Mucosa of descending colon (tissue), 3 donors: Measurements from ENCODE around the gene CCL8. TPM values are rescaled to one million over a fixed set of nuclear protein-coding genes. Genes with fewer than 3 reads are reported as not detected.

Experiments used
- ATAC-seq: fragments of 200-7000 bp; cut with Tn5 transposase; one replicate; pipeline ENCODE4 v1.9.1; 2020; ENCODE audit warnings: mild to moderate bottlenecking, moderate library complexity
- DNase-seq, 3 donors: peaks; one replicate each; pipeline ENCODE4 v3.0.0-alpha.2; 2020
- H3K36me3 ChIP-seq: fragments of 200-600 bp; one replicate; pipeline ENCODE4 v1.8.0; 2021; ENCODE audit warnings: low read depth, mild to moderate bottlenecking
- H3K4me1 ChIP-seq: fragments of 200-600 bp; one replicate; pipeline ENCODE4 v1.8.0; 2021; ENCODE audit warnings: low read depth, mild to moderate bottlenecking
- H3K4me3 ChIP-seq: fragments of 200-600 bp; one replicate; pipeline ENCODE4 v1.8.0; 2021; ENCODE audit warnings: mild to moderate bottlenecking
- H3K9me3 ChIP-seq: fragments of 200-600 bp; one replicate; pipeline ENCODE4 v1.8.0; 2021; ENCODE audit warnings: mild to moderate bottlenecking
- CTCF ChIP-seq: fragments of 200-600 bp; IDR thresholded peaks from one replicate; pipeline ENCODE4 v1.8.0; 2022; ENCODE audit warnings: antibody characterized with exemption, mild to moderate bottlenecking
- intact Hi-C, 2 donors: fragments of 100-400 bp; cut with DNase I in 1 of 2; cut with micrococcal nuclease in 1 of 2; formaldehyde crosslinking; loops; one replicate each; pipeline versions ENCODE4 v1.11.0 to v1.11.1; 2022; cut with DNase I, micrococcal nuclease
- total RNA-seq, 3 donors: library from RNA; stranded (reverse); fragmentation: NEBNext Ultra II Directional in 2 of 3; extraction: Animal tissue kit (Norgen Biotek cat#: 25700) in 2 of 3; gene quantifications; one replicate each; pipeline versions ENCODE4 v1.2.1 to v1.2.4, GENCODE V29; 2021 to 2023
- donor health status: DM: no; HTN: no; CAD: no; lungs with moderate emphysema.
- donor health status: DM: no; HTN: no; CAD: no.
- donor health status: DM: no; HTN: yes; CAD: no.

The CCL8 gene
- total RNA-seq, 3 donors from 2014 or later: 1.6 to 2.7 (median 1.6) TPM

- no peak for DNase-seq
- no peaks in the 10 kb centered on the region for H3K9me3 ChIP-seq
- no peak overlapping the region for H3K4me3 ChIP-seq
- intact Hi-C loops: loop anchor here (10.0 kb wide), 1 partner anchor 95 kb away; no protein-coding TSS in a partner anchor
- H3K4me1 ChIP-seq: no peaks in the 10 kb centered on the region
- TF ChIP-seq CTCF: no peak
- no peaks in the 10 kb centered on the region for H3K36me3 ChIP-seq
- ATAC-seq: no peak
Measured at GRCh38 chr17:34299956-34300577, 19.2 kb upstream of the CCL8 start.

- DNase-seq (peak in 1 of 3 donors; percentile 10), ATAC-seq (no peak)
- Histone ChIP-seq H3K4me1 (no peaks in the 10 kb centered on the region), H3K4me3 (no peak overlapping the region), H3K36me3 (no peaks in the 10 kb centered on the region), H3K9me3 (no peaks in the 10 kb centered on the region)
- intact Hi-C loops: loop anchor here (10.0 kb wide), 1 partner anchor 96 kb away; no protein-coding TSS in a partner anchor
- TF ChIP-seq CTCF: no peak
Measured at GRCh38 chr17:34300652-34301370, 18.4 kb upstream of the CCL8 start.

- Histone ChIP-seq H3K4me3 (no peak overlapping the region), H3K36me3 (no peaks in the 10 kb centered on the region), H3K9me3 (no peaks in the 10 kb centered on the region), H3K4me1 (no peaks in the 10 kb centered on the region)
- DNase-seq (no peak), ATAC-seq (no peak)
- intact Hi-C loops: loop anchor here (10.0 kb wide), 1 partner anchor 97 kb away; no protein-coding TSS in a partner anchor
- no peak for TF ChIP-seq CTCF
Measured at GRCh38 chr17:34301986-34302385, 17.2 kb upstream of the CCL8 start.

- intact Hi-C loops: loop anchor here (10.0 kb wide), 1 partner anchor 98 kb away; no protein-coding TSS in a partner anchor
- H3K4me1 ChIP-seq: no peaks in the 10 kb centered on the region
- DNase-seq: no peak
- no peaks in the 10 kb centered on the region for H3K9me3 ChIP-seq
- no peak overlapping the region for H3K4me3 ChIP-seq
- ATAC-seq: no peak
- TF ChIP-seq CTCF: no peak
- no peaks in the 10 kb centered on the region for H3K36me3 ChIP-seq
Measured at GRCh38 chr17:34302636-34303035, 16.6 kb upstream of the CCL8 start.

GRCh38 chr17:34303606-34304005 is 15.6 kb upstream of the CCL8 start:
- Histone ChIP-seq H3K4me1 (no peaks in the 10 kb centered on the region), H3K36me3 (no peaks in the 10 kb centered on the region), H3K4me3 (no peak overlapping the region), H3K9me3 (no peaks in the 10 kb centered on the region)
- ATAC-seq: no peak
- no peak for TF ChIP-seq CTCF
- intact Hi-C loops: loop anchor here (10.0 kb wide), 1 partner anchor 99 kb away; no protein-coding TSS in a partner anchor
- DNase-seq: no peak
